GM23248 (cell line): ENCODE measurements around the gene ASPHD1.

Experiments
- EZH2 ChIP-seq: fragments of 200-600 bp; sonication (generic); IDR thresholded peaks from 2 replicates; pipeline ENCODE4 v1.6.1; 2018; ENCODE audit warnings: antibody characterized with exemption, mild to moderate bottlenecking; ENCODE audit not compliant: insufficient read depth, poor library complexity, severe bottlenecking
- EZH2phosphoT487 ChIP-seq: fragments of 200-600 bp; sonication (generic); IDR thresholded peaks from 2 replicates; pipeline ENCODE4 v1.6.1; 2018; ENCODE audit warnings: antibody characterized with exemption, moderate library complexity, mild to moderate bottlenecking, low read depth; ENCODE audit not compliant: insufficient read depth

DNA sequence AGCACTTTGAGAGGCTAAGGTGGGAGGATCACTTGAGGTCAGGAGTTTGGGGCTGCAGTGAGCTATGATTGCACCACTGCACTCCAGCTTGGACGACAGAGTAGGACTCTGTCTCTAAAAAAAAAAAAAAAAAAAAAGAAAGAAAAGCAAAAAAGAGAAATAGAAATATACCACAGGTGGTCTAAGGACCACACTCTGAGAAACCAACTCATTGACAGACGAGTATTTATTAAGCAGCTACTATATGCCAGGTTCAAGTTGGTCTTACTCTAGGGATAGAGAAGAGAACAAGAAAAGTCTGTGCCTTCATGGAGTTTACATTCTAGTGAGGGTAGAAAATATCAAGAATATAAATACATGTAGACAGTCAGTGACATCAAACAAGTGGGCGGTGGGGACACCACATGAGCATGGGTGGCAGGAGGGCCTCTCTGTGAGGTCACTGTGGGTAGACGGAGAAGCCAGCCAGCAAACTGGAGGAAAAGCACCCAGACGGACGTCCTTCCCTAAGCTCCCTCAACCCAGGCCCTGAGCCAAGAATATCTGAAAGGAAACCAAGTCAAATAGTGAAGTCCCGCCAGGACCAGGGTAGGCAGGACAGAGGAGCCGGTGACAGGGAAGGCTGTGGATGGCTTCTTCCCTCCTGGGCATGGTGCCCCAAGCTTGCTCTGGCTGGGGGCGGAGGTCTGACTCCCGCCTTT, 42.0 kb upstream of the ASPHD1 start:
- no peak for TF ChIP-seq EZH2phosphoT487
- TF ChIP-seq EZH2: no peak
